Subcutaneous adipose tissue (tissue), 4 donors: Measurements from ENCODE around the gene NRCAM. TPM values are rescaled to one million over a fixed set of nuclear protein-coding genes. Genes with fewer than 3 reads are reported as not detected.

Source experiments
- CTCF ChIP-seq: fragments of 450-650 bp; IDR thresholded peaks from one replicate; pipeline ENCODE4 v1.5.1; 2016; ENCODE audit warnings: low read depth, mild to moderate bottlenecking, control low read depth, antibody characterized with exemption, moderate library complexity
- total RNA-seq, 4 donors: library from RNA; depleted of rRNA; stranded (reverse); fragments of >200 nt; gene quantifications; one replicate each; pipeline ENCODE4 v1.1.0, GENCODE V29; 2016

Gene NRCAM
- total RNA-seq, 4 donors from 2014 or later, result 21.1 to 74.4 (median 49.3) TPM

DNA sequence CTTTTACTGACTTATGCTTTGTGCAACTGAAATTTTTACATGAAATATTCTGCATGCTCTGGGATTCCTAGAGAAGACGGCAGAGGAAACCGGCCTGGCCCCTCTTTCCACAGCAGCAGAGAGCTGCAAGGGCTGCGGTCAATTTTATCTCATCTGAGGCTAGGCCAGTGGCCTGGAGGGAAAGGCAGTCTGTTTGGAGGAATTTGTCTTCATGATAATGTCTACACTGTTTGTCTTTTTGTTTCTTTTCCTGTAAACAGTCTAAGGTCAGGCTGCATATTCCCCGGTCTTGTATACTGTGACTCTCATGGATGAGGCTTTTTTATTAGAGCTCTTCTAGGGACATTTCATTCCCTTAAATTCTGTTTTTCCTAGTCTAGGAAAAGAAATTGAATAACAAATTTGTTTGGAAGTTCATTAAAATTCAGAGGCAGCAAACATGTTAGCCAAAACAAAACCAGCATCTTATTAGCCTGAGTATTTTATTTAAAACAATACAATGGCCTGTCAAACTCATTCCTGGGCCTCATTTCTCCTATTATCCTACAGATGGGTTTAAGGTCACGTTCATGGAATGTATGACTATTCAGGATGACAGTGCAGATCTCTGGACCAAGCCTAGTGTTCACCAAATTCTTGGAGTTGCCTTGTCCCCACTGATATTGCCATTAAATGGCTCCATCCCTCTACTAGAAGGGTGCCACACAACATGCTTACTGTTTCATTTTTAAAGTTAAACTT is 352.5 kb downstream of the NRCAM start:
- TF ChIP-seq CTCF, result no peak

DNA sequence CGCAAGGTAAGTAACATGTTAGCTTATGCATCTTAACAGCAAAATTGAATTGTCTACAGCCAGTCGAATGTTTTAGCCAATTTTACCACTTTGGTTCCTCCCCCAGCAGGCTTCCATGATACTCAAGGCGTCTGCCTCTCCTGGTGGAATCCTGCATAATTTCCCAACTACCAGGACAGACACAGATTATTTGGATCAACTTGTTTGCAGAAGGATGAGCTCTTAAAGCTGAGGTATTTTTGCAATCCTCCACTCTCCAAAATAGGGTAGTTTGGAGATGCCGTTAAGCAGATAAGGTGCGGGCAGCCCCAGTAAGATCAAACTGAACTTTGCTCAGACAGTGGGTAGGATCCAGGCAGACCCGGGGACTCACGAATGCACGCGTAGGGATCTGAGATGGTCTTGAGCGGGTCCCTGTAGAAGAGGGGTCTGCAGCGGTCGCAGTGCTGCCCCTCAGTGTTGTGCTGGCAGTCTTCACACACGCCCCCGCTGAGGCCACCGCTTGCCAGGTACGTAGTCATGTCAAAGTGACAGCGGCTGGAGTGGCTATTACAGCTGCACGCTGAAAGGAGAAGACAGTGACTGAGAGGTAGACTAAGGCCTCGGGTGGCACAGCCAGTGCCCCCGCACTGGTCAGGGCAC is 353.4 kb downstream of the NRCAM start:
- no peak for TF ChIP-seq CTCF

DNA sequence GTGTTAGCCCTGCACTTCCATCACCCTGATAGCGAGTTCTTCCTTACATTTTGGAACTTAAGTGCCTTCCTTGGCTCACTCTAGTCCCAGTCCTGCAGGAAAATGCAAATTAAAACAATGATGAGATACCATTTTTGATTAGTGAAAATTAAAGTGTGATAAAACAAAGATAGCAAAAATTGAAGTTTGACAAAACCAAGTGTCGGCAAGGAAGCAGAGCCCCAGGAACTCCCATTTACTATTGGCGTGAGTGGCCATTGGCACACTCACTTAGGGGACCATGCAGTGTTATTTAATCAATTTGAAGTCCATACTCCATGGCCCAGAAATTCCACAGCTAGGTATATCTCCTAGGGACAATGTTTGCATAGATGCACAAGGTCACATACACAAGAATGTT is 354.5 kb downstream of the NRCAM start:
- no peak for TF ChIP-seq CTCF

DNA sequence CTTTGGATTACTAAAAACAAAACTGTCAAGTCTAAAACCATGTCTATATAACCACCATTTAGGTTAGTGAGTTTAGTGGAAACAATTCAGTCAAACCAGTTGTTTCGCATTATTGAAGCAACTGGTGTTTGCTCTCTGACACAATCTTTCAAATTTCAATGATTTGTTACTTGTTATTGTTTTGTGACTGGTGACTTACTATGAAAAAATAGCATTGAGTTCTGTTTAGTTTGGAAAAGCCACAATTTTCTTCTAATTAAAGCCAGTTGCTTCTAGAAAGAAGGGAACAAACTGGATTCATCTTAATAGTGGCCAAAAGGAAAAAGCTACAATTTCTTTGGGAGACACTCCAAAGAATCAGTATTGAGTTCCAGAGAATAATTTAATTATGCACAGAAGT is 356.5 kb downstream of the NRCAM start:
- TF ChIP-seq CTCF, result no peak

- no peak for TF ChIP-seq CTCF
Measured at GRCh38 chr7:108097703-108098102, 358.5 kb downstream of the NRCAM start.

Other genes starting within 250 kb of the NRCAM start
- 10 to 100 TPM; 43.2 to 83.6 (median 51.7) TPM for gene PNPLA8, start 69.7 kb upstream of the NRCAM start, total RNA-seq
- gene THAP5, start 113.3 kb upstream of the NRCAM start, total RNA-seq, result 10 to 100 TPM; 17.3 to 29.3 (median 21.3) TPM
- 10 to 100 TPM; 14.3 to 58.0 (median 31.5) TPM for gene DNAJB9, start 113.4 kb upstream of the NRCAM start, total RNA-seq